Parathyroid adenoma (tissue), 2 donors: ENCODE data around the gene PCNT.

Source experiments
- H2AFZ ChIP-seq: fragments of 300-600 bp; sonication (generic); one replicate; pipeline ENCODE4 v1.7.0; 2017; ENCODE audit warnings: antibody characterized with exemption, mild to moderate bottlenecking
- H3K27ac ChIP-seq: fragments of 300-600 bp; sonication (generic); one replicate; pipeline ENCODE4 v1.7.0; 2017
- H3K27me3 ChIP-seq: fragments of 300-600 bp; sonication (generic); one replicate; pipeline ENCODE4 v1.7.0; 2017; ENCODE audit warnings: low read length; ENCODE audit not compliant: control insufficient read depth, insufficient read depth
- H3K36me3 ChIP-seq: fragments of 300-600 bp; sonication (generic); one replicate; pipeline ENCODE4 v1.7.0; 2017; ENCODE audit warnings: low read length; ENCODE audit not compliant: control insufficient read depth, insufficient read depth
- H3K4me1 ChIP-seq: fragments of 300-600 bp; sonication (generic); one replicate; pipeline ENCODE4 v1.7.0; 2017; ENCODE audit warnings: control low read depth
- H3K4me2 ChIP-seq: fragments of 300-600 bp; sonication (generic); one replicate; pipeline ENCODE4 v1.7.0; 2017; ENCODE audit warnings: low read length
- H3K4me3 ChIP-seq: fragments of 300-600 bp; sonication (generic); one replicate; pipeline ENCODE4 v1.7.0; 2017; ENCODE audit warnings: low read depth, low read length
- H3K79me2 ChIP-seq: fragments of 300-600 bp; sonication (generic); one replicate; pipeline ENCODE4 v1.7.0; 2017; ENCODE audit warnings: control low read depth
- H3K9ac ChIP-seq: fragments of 300-600 bp; sonication (generic); one replicate; pipeline ENCODE4 v1.7.0; 2017; ENCODE audit warnings: mild to moderate bottlenecking
- H3K9me3 ChIP-seq: fragments of 300-600 bp; sonication (generic); one replicate; pipeline ENCODE4 v1.7.0; 2017; ENCODE audit warnings: low read length; ENCODE audit not compliant: control insufficient read depth
- CTCF ChIP-seq: fragments of 300-600 bp; sonication (generic); IDR thresholded peaks from one replicate; pipeline ENCODE4 v1.7.0; 2017; ENCODE audit warnings: antibody characterized with exemption, mild to moderate bottlenecking
- donor health status: primary hyperparathyroidism.

PCNT gene

DNA sequence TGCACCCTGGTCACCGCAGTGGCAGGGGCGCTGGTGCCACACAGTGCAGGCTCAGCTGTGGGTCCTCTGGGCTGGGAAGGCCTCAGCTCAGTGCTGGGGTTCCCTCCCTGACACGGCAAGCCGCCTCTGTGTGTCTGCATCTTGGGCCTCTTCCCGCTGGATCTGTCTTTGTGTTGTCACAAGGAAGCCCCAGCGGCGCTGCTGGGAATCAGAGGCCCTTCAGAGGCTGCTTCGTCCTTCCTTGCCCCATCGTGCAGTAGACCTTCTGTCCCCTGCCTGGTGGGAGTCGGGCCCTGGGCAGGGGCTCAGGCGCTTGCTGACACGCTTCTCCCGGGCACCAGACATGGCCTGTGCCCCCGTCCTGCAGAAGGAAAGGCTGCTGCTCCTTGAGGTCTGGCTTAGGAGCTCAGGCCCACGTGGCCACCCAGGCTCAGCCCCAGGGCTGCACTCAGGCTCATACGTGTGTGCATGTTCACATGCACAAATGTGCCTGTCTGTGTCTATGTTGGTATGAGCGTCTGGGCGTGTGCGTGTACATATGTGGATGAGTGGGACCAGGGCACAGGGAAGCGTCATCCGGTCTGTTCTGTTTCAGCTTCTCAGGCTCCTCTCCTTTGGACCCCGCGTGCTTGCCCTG lies 110.5 kb downstream of the PCNT start:
- no peak overlapping the region for H2AFZ ChIP-seq
- H3K79me2 ChIP-seq: no peaks in the 10 kb centered on the region
- TF ChIP-seq CTCF: no peak
- H3K9ac ChIP-seq: no peak overlapping the region
- H3K4me1 ChIP-seq: no peaks in the 10 kb centered on the region
- H3K27ac ChIP-seq: no peak overlapping the region
- H3K4me2 ChIP-seq: no peak overlapping the region
- H3K27me3 ChIP-seq: no peaks in the 10 kb centered on the region
- no peaks in the 10 kb centered on the region for H3K36me3 ChIP-seq
- no peak overlapping the region for H3K4me3 ChIP-seq
- H3K9me3 ChIP-seq: no peaks in the 10 kb centered on the region

GRCh38 chr21:46435786-46436227 lies 111.9 kb downstream of the PCNT start:
- Histone ChIP-seq H3K4me2 (no peak overlapping the region), H3K4me3 (no peak overlapping the region), H2AFZ (no peak overlapping the region), H3K27ac (no peak overlapping the region), H3K27me3 (no peaks in the 10 kb centered on the region), H3K9me3 (no peaks in the 10 kb centered on the region), H3K36me3 (no peaks in the 10 kb centered on the region), H3K79me2 (no peaks in the 10 kb centered on the region), H3K9ac (no peak overlapping the region), H3K4me1 (no peaks in the 10 kb centered on the region)
- TF ChIP-seq CTCF: no peak

GRCh38 chr21:46436621-46437020 lies 112.7 kb downstream of the PCNT start:
- Histone ChIP-seq H3K36me3 (no peaks in the 10 kb centered on the region), H3K27me3 (no peaks in the 10 kb centered on the region), H3K9ac (no peak overlapping the region), H3K79me2 (no peaks in the 10 kb centered on the region), H3K4me1 (no peaks in the 10 kb centered on the region), H3K27ac (no peak overlapping the region), H3K4me2 (no peak overlapping the region), H2AFZ (no peak overlapping the region), H3K9me3 (no peaks in the 10 kb centered on the region), H3K4me3 (no peak overlapping the region)
- TF ChIP-seq CTCF: no peak

- no peaks in the 10 kb centered on the region for H3K36me3 ChIP-seq
- no peak overlapping the region for H3K9ac ChIP-seq
- no peaks in the 10 kb centered on the region for H3K9me3 ChIP-seq
- TF ChIP-seq CTCF: no peak
- H3K79me2 ChIP-seq: no peaks in the 10 kb centered on the region
- H3K27me3 ChIP-seq: no peaks in the 10 kb centered on the region
- no peak overlapping the region for H2AFZ ChIP-seq
- no peaks in the 10 kb centered on the region for H3K4me1 ChIP-seq
- H3K4me3 ChIP-seq: no peak overlapping the region
- H3K27ac ChIP-seq: no peak overlapping the region
- H3K4me2 ChIP-seq: no peak overlapping the region
These were observed 113.1 kb downstream of the PCNT start for GRCh38 chr21:46437096-46437498.

DNA sequence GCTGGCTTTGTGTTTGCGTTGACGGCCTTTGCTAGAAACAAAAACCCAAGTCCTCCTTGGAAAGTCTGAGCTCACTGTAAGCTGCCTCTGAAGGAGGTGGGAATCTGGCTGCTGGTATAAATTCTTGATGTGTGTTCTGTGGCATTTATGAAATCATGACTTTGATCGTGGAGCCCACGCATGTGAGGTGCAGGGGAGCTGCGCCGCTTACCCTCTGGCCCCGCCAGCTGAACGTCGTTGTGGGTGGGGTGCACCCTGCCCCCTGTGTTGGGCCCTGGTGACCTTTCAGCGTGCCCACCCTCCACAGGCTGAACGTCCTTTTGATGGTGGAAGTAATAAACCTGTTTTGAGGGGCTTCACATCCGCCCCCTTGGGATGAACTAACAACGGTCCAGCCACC lies 113.6 kb downstream of the PCNT start:
- Histone ChIP-seq H3K36me3 (no peaks in the 10 kb centered on the region), H3K9me3 (no peaks in the 10 kb centered on the region), H3K4me3 (no peak overlapping the region), H3K4me2 (no peak overlapping the region), H3K4me1 (no peaks in the 10 kb centered on the region), H3K79me2 (no peaks in the 10 kb centered on the region), H3K27ac (no peak overlapping the region), H3K9ac (no peak overlapping the region), H2AFZ (no peak overlapping the region), H3K27me3 (no peaks in the 10 kb centered on the region)
- no peak for TF ChIP-seq CTCF
